Activated naive CD8-positive, alpha-beta T cell treated with anti-CD3 and anti-CD28 coated beads for 36 hours (primary cell): ENCODE data around the gene TBX4. TPM values are rescaled to one million over a fixed set of nuclear protein-coding genes. Genes with fewer than 3 reads are reported as not detected.

Experiments
- DNase-seq: peaks from one replicate; pipeline ENCODE4 v3.0.0; 2021
- H3K27ac Mint-ChIP-seq: one replicate; pipeline ENCODE4 v1.8.0; 2022; ENCODE audit warnings: mild to moderate bottlenecking, moderate library complexity, mixed read lengths
- H3K27me3 Mint-ChIP-seq: one replicate; pipeline ENCODE4 v1.8.0; 2022; ENCODE audit warnings: mild to moderate bottlenecking, mixed read lengths
- H3K36me3 Mint-ChIP-seq: one replicate; pipeline ENCODE4 v1.8.0; 2021; ENCODE audit warnings: mild to moderate bottlenecking, mixed read lengths
- H3K4me1 Mint-ChIP-seq: one replicate; pipeline ENCODE4 v1.8.0; 2021; ENCODE audit warnings: mixed read lengths
- H3K4me3 Mint-ChIP-seq: one replicate; pipeline ENCODE4 v1.8.0; 2022; ENCODE audit warnings: mild to moderate bottlenecking, moderate library complexity, mixed read lengths
- H3K9me3 Mint-ChIP-seq: one replicate; pipeline ENCODE4 v1.8.0; 2022; ENCODE audit warnings: mixed read lengths
- total RNA-seq, 2 experiments: library from RNA; stranded (reverse); gene quantifications; one replicate each; pipeline ENCODE4 v1.2.3, GENCODE V29; 2021

TBX4 gene
- total RNA-seq, 2 experiments from 2014 or later: not detected

- H3K4me3 Mint-ChIP-seq: no peak overlapping the region
- H3K27ac Mint-ChIP-seq: no peak overlapping the region
- H3K27me3 Mint-ChIP-seq: peaks cover 57% of the 10 kb centered on the region
- H3K9me3 Mint-ChIP-seq: no peaks in the 10 kb centered on the region
- no peak for DNase-seq
- H3K36me3 Mint-ChIP-seq: no peaks in the 10 kb centered on the region
- H3K4me1 Mint-ChIP-seq: peaks cover 12% of the 10 kb centered on the region
Measured at GRCh38 chr17:61411011-61411260, 41.3 kb upstream of the TBX4 start.

- Mint-ChIP-seq H3K27ac (no peak overlapping the region), H3K9me3 (no peaks in the 10 kb centered on the region), H3K4me3 (peak overlapping the region; percentile 70), H3K4me1 (peaks cover 12% of the 10 kb centered on the region), H3K36me3 (no peaks in the 10 kb centered on the region), H3K27me3 (peaks cover 55% of the 10 kb centered on the region)
- no peak for DNase-seq
Measured at GRCh38 chr17:61411261-61412142, 40.7 kb upstream of the TBX4 start.

GRCh38 chr17:61412143-61412859 lies 39.9 kb upstream of the TBX4 start:
- Mint-ChIP-seq H3K4me1 (peaks cover 12% of the 10 kb centered on the region), H3K4me3 (peak overlapping the region; percentile 57), H3K27me3 (peaks cover 53% of the 10 kb centered on the region), H3K9me3 (no peaks in the 10 kb centered on the region), H3K36me3 (no peaks in the 10 kb centered on the region), H3K27ac (no peak overlapping the region)
- DNase-seq: peak; percentile 79

- no peak for DNase-seq
- Mint-ChIP-seq H3K9me3 (no peaks in the 10 kb centered on the region), H3K27me3 (peaks cover 51% of the 10 kb centered on the region), H3K27ac (no peak overlapping the region), H3K4me3 (peak overlapping the region; percentile 29), H3K4me1 (peaks cover 12% of the 10 kb centered on the region), H3K36me3 (no peaks in the 10 kb centered on the region)
Measured at GRCh38 chr17:61412860-61413660, 39.2 kb upstream of the TBX4 start.

GRCh38 chr17:61413661-61414126 lies 38.5 kb upstream of the TBX4 start:
- DNase-seq: no peak
- H3K4me3 Mint-ChIP-seq: no peak overlapping the region
- peaks cover 50% of the 10 kb centered on the region for H3K27me3 Mint-ChIP-seq
- peaks cover 8% of the 10 kb centered on the region for H3K4me1 Mint-ChIP-seq
- no peak overlapping the region for H3K27ac Mint-ChIP-seq
- no peaks in the 10 kb centered on the region for H3K36me3 Mint-ChIP-seq
- no peaks in the 10 kb centered on the region for H3K9me3 Mint-ChIP-seq

- Mint-ChIP-seq H3K27me3 (peaks cover 52% of the 10 kb centered on the region), H3K9me3 (no peaks in the 10 kb centered on the region), H3K4me3 (no peak overlapping the region), H3K36me3 (no peaks in the 10 kb centered on the region), H3K27ac (no peak overlapping the region), H3K4me1 (peaks cover 6% of the 10 kb centered on the region)
- no peak for DNase-seq
Measured at GRCh38 chr17:61414141-61414935, 37.9 kb upstream of the TBX4 start.

- H3K9me3 Mint-ChIP-seq: no peaks in the 10 kb centered on the region
- no peak overlapping the region for H3K27ac Mint-ChIP-seq
- H3K4me1 Mint-ChIP-seq: peaks cover 5% of the 10 kb centered on the region
- H3K4me3 Mint-ChIP-seq: no peak overlapping the region
- DNase-seq: no peak
- H3K36me3 Mint-ChIP-seq: no peaks in the 10 kb centered on the region
- H3K27me3 Mint-ChIP-seq: peaks cover 51% of the 10 kb centered on the region
Measured at GRCh38 chr17:61414936-61415251, 37.3 kb upstream of the TBX4 start.

GRCh38 chr17:61415374-61416210 lies 36.6 kb upstream of the TBX4 start:
- DNase-seq: no peak
- Mint-ChIP-seq H3K4me1 (peaks cover under 1% of the 10 kb centered on the region), H3K36me3 (no peaks in the 10 kb centered on the region), H3K4me3 (no peak overlapping the region), H3K9me3 (no peaks in the 10 kb centered on the region), H3K27me3 (peaks cover 51% of the 10 kb centered on the region), H3K27ac (no peak overlapping the region)

GRCh38 chr17:61416211-61416539 lies 36.0 kb upstream of the TBX4 start:
- Mint-ChIP-seq H3K27me3 (peaks cover 55% of the 10 kb centered on the region), H3K9me3 (no peaks in the 10 kb centered on the region), H3K27ac (no peak overlapping the region), H3K36me3 (no peaks in the 10 kb centered on the region), H3K4me1 (no peaks in the 10 kb centered on the region), H3K4me3 (no peak overlapping the region)
- DNase-seq: no peak

- peak; percentile 64 for DNase-seq
- Mint-ChIP-seq H3K4me3 (no peak overlapping the region), H3K4me1 (no peaks in the 10 kb centered on the region), H3K9me3 (no peaks in the 10 kb centered on the region), H3K36me3 (no peaks in the 10 kb centered on the region), H3K27me3 (peaks cover 57% of the 10 kb centered on the region), H3K27ac (no peak overlapping the region)
Measured at GRCh38 chr17:61416540-61417363, 35.5 kb upstream of the TBX4 start.

- Mint-ChIP-seq H3K4me3 (no peak overlapping the region), H3K27ac (no peak overlapping the region), H3K27me3 (peaks cover 68% of the 10 kb centered on the region), H3K9me3 (no peaks in the 10 kb centered on the region), H3K4me1 (no peaks in the 10 kb centered on the region), H3K36me3 (no peaks in the 10 kb centered on the region)
- no peak for DNase-seq
Measured at GRCh38 chr17:61418449-61418848, 33.8 kb upstream of the TBX4 start.

- Mint-ChIP-seq H3K27ac (no peak overlapping the region), H3K27me3 (peaks cover 69% of the 10 kb centered on the region)
Measured at GRCh38 chr17:61419496-61420046, 32.7 kb upstream of the TBX4 start.

GRCh38 chr17:61420052-61420451 lies 32.2 kb upstream of the TBX4 start:
- DNase-seq: no peak
- Mint-ChIP-seq H3K4me1 (no peaks in the 10 kb centered on the region), H3K4me3 (no peak overlapping the region), H3K9me3 (no peaks in the 10 kb centered on the region), H3K27me3 (peaks cover 71% of the 10 kb centered on the region), H3K27ac (no peak overlapping the region), H3K36me3 (no peaks in the 10 kb centered on the region)

More at GRCh38 chr17:61419496-61420046, 32.7 kb upstream of the TBX4 start:
- no peak for DNase-seq
- Mint-ChIP-seq H3K4me3 (no peak overlapping the region), H3K36me3 (no peaks in the 10 kb centered on the region), H3K9me3 (no peaks in the 10 kb centered on the region), H3K4me1 (no peaks in the 10 kb centered on the region)
